Bronchial epithelial cell (primary cell): Measurements from ENCODE around the gene ELANE. TPM values are rescaled to one million over a fixed set of nuclear protein-coding genes. Genes with fewer than 3 reads are reported as not detected.

ENCODE experiments used
- DNase-seq: peaks from one replicate; pipeline ENCODE4 v3.0.0-alpha.2; 2010; ENCODE audit warnings: low read depth
- FAIRE-seq: peaks from 2 replicates; lab custom pipeline; 2011; peaks lifted over from hg19 to GRCh38; lab: Jason Lieb, UNC
- H3K27me3 ChIP-seq: 2 replicates; pipeline ENCODE4 v1.5.1; 2011; ENCODE audit warnings: low read length; ENCODE audit not compliant: control insufficient read depth, insufficient read depth
- H3K36me3 ChIP-seq: 2 replicates; pipeline ENCODE4 v1.5.1; 2011; ENCODE audit warnings: low read length; ENCODE audit not compliant: control insufficient read depth, insufficient read depth
- H3K4me3 ChIP-seq: 2 replicates; pipeline ENCODE4 v1.5.1; 2011; ENCODE audit warnings: mild to moderate bottlenecking, low read depth, low read length, control low read depth
- CTCF ChIP-seq: IDR thresholded peaks from 2 replicates; pipeline ENCODE4 v1.5.1; 2011; ENCODE audit warnings: mild to moderate bottlenecking, moderate library complexity, low read length, control low read depth, inconsistent platforms; ENCODE audit not compliant: insufficient read depth, severe bottlenecking
- total RNA-seq: library from RNA; depleted of rRNA; stranded (reverse); fragments of >200 nt; gene quantifications from 2 replicates; pipeline ENCODE4 v1.2.1, GENCODE V29; 2014

ELANE gene
- total RNA-seq, 1 donor from 2014 or later, result not detected

DNA sequence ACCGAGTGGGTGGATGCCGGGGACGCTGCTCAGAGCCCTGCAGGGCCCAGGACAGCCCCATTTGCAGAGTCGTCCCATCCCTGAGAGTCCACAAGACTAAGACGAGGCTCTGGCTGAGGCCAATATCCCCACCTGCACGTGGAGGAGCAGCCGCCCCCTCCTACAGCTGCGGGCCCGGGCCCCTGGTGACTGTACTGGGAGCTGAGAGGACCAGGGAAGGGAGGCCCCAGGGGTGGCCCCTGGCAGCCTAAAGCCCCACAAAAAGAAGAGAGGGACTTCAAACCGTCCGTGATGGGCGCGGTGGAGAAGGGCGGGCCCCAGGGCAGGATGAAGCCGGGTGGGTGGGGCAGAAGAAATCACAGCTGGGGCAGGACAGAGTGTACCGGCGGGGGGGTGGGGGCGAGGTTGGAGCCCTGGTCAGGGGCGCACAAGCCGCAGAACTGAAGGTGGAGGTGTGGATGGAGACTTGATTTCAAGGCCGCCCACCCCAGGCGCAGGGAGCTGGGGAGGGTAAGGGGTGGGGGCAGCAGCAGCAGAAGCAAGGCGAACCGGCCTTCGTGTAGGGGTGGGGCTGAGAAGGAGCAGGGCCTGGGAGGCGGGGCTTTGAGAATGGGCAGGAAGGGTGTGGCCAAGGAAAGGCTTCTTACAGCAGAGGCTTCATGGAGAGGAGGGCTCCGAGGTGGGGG is 20.3 kb downstream of the ELANE start:
- peak overlapping the region; percentile 10 for H3K4me3 ChIP-seq
- H3K27me3 ChIP-seq, result no peaks in the 10 kb centered on the region
- peaks cover 13% of the 10 kb centered on the region for H3K36me3 ChIP-seq
- peak; percentile 75 for DNase-seq
- FAIRE-seq, result no peak
- TF ChIP-seq CTCF, result no peak

GRCh38 chr19:873084-873483 is 21.0 kb downstream of the ELANE start:
- Histone ChIP-seq H3K4me3 (no peak overlapping the region), H3K27me3 (no peaks in the 10 kb centered on the region), H3K36me3 (peaks cover 10% of the 10 kb centered on the region)
- no peak for TF ChIP-seq CTCF
- DNase-seq (peak; percentile 52), FAIRE-seq (no peak)

DNA sequence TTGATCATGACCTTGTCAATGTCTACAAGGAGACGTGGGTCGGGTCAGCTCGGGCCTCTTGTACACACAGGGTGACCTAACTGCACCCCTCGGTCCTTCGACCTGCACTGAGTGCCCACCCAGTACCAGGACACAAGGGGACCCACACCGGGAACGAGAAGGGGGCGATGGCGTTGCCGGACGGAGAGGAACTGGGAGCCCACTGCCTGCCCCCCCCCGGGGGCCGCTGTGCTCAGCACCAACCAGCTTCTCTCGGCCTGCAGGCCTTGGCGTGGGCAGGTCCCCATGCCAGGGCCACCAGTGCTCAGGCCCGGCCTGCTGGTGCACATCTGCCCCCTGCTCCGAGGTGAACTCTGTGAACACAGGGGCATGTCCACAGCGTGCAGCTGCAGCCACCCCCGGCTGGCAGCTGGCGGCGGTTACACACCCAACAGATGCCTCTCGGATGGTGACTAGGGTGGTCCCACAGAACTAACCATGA is 21.5 kb downstream of the ELANE start:
- no peak for FAIRE-seq
- DNase-seq, result no peak
- Histone ChIP-seq H3K36me3 (peaks cover 8% of the 10 kb centered on the region), H3K4me3 (no peak overlapping the region), H3K27me3 (no peaks in the 10 kb centered on the region)
- no peak for TF ChIP-seq CTCF

DNA sequence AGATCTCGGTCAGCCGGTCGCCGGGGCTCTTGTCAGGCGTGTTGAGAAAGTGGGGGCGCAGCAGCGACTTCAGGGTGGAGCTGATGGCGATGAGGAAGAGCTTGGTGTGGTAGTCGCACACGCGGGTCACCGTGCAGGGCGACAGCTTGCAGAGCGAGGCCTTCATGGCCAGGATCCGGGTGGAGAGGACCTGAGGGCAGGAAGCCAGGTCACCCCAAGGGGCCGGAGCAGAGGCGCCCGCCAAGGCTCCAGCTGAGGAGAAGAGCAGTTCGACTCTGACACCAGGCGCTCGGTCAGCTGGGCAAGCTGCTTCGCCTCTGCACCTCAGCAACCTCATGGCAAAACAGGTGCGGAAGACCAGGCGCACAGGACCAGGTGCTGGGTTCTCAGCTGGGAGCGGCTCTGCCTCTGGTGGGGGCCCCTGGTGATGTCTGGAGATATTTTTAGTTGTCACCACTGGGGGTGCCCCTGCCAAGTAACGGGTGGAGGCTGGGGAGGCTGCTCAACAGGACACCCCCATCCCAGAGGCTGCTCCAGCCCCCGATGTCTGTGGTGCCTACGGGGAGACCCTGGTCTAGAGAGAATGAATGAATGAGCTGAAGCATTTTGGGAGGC is 23.3 kb downstream of the ELANE start:
- H3K36me3 ChIP-seq, result peaks cover 15% of the 10 kb centered on the region
- no peak for DNase-seq
- no peak for TF ChIP-seq CTCF
- no peaks in the 10 kb centered on the region for H3K27me3 ChIP-seq
- no peak overlapping the region for H3K4me3 ChIP-seq
- FAIRE-seq, result no peak

DNA sequence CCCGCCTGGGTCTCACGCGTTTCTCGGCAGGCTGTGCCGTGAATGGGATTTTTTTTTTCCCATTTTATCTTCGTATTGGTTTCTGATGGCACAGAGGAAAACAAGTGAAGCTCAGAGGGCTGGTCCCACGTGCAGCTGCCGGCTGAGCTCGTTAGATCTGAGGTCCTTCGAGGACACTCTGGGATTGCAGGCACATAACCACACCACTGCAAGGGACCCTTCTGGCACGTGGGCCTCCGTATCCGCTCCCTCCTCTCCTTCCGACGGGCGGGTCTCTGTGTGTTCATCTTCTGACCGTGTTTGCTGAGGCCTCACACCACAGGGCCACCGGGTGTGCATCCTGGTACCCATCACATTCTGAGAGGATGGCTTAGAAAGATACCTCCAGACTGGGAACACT is 24.0 kb downstream of the ELANE start:
- no peak overlapping the region for H3K4me3 ChIP-seq
- FAIRE-seq (no peak), DNase-seq (no peak)
- no peaks in the 10 kb centered on the region for H3K27me3 ChIP-seq
- peaks cover 14% of the 10 kb centered on the region for H3K36me3 ChIP-seq
- no peak for TF ChIP-seq CTCF
